Ectodermal cell (in vitro differentiated cells): ENCODE results near the gene NRCAM.
"Not testable (repeated sequence)": the region's sequence is repeated elsewhere in the genome, so short reads cannot be mapped to it uniquely, and the experiment has no call there.

Experiments used
- H3K27ac ChIP-seq: 2 replicates; pipeline ENCODE4 v1.7.0; 2013; ENCODE audit warnings: mild to moderate bottlenecking, low read depth, low read length; ENCODE audit not compliant: insufficient read depth, poor library complexity, severe bottlenecking
- H3K27me3 ChIP-seq: 2 replicates; pipeline ENCODE4 v1.7.0; 2013; ENCODE audit warnings: mild to moderate bottlenecking, low read length; ENCODE audit not compliant: insufficient read depth, control insufficient read depth, poor library complexity, severe bottlenecking
- H3K36me3 ChIP-seq: one replicate; pipeline ENCODE4 v1.7.0; 2013; ENCODE audit warnings: low read length; ENCODE audit not compliant: control insufficient read depth, insufficient read depth
- H3K4me1 ChIP-seq: one replicate; pipeline ENCODE4 v1.7.0; 2013; ENCODE audit warnings: low read length; ENCODE audit not compliant: control insufficient read depth, insufficient read depth
- H3K4me3 ChIP-seq: 2 replicates; pipeline ENCODE4 v1.7.0; 2013; ENCODE audit warnings: low read depth, low read length, control low read depth; ENCODE audit not compliant: insufficient read depth
- H3K9me3 ChIP-seq: 2 replicates; pipeline ENCODE4 v1.7.0; 2013; ENCODE audit warnings: mild to moderate bottlenecking, low read length, moderate library complexity; ENCODE audit not compliant: control insufficient read depth
- WGBS, 2 experiments: methylation state at CpG; one replicate each; pipeline ENCODE4 v1.1.7; 2013; ENCODE audit warnings: missing lambda C conversion rate in 2 of 2; 5-methylcytosine and 5-hydroxymethylcytosine counted together

NRCAM gene

DNA sequence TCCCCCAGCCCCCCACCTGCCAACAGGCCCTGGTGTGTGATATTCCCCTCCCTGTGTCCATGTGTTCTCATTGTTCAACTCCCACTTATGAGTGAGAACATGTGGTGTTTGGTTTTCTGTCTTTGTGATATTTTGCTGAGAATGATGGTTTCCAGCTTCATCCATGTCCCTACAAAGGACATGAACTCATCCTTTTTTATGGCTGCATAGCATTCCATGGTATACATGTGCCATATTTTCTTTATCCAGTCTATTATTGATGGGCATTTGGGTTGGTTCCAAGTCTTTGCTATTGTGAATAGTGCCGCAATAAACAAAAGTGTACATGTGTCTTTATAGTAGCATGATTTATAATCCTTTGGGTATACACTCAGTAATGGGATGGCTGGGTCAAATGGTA lies 183.3 kb downstream of the NRCAM start:
- WGBS, 2 experiments = 90 to 91% methylated on average over 1 of the region's 1 CpG
- H3K4me3 ChIP-seq, H3K4me1 ChIP-seq, H3K27me3 ChIP-seq, H3K27ac ChIP-seq, H3K36me3 ChIP-seq, H3K9me3 ChIP-seq: not testable (repeated sequence)

DNA sequence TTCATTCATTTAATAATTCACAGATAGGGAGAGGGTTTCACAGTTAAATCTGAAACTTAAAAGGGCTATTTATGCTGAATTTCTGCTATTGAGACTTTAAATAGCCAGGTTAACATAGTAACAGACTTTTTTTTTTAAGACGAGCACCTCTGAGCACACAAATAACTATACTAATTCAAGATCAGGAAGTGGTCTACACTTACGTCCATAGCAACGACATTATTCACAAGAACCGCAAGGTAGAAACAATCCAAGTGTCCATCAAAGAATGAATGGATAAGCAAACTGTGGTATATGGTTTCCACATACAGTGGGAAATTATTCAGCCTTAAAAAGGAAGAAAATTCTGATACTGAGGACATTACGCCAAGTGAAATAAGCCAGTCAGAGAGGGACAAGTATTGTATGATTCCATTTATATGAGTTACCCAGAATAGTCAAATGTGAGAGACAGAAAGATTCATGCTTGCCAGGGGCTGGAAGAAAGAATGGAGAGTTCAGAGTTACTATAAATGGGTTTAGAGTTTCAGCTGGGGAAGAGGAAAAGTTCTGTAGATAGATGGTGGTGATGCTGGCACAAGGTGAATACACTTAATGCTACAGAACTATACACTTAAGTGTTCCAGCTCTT lies 185.7 kb downstream of the NRCAM start:
- Histone ChIP-seq H3K4me3 (no peak overlapping the region), H3K9me3 (no peaks in the 10 kb centered on the region), H3K36me3 (no peaks in the 10 kb centered on the region), H3K27me3 (no peaks in the 10 kb centered on the region), H3K4me1 (no peaks in the 10 kb centered on the region), H3K27ac (no peak overlapping the region)
- WGBS, 2 experiments = 96 to 97% methylated on average over 5 of the region's 5 CpGs

DNA sequence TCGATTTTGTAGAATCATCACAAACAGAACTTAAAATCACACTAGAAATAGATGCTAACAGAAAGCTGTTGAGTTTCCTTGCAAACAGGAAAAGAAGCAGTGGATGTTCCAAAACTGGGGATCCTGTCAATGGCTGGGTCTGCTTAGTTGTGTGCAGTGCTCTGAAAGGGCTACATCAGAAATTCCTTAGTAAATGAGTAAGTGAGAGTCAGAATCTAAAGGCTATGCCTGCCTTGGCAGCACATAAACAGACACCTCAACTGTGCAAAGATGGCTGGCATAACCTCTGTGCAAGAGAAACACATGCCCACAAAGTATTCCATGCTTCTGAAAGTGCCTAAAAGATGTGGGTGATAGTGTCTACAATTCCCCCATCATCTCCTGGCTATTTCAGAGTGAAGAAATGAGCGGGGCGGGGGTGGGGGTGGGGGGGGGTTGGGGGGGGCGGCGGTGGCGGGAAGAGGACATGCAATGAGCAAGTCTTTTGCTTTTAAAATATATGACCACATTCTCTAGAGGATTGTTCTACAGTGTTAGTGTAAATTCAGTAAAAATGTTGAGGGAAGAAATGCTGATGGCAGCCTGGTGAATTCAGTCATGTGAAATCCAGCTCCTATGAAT lies 187.9 kb downstream of the NRCAM start:
- Histone ChIP-seq H3K27ac (no peak overlapping the region), H3K9me3 (no peaks in the 10 kb centered on the region), H3K4me3 (no peak overlapping the region), H3K36me3 (no peaks in the 10 kb centered on the region), H3K4me1 (no peaks in the 10 kb centered on the region), H3K27me3 (no peaks in the 10 kb centered on the region)
- 86 to 100% methylated on average over 1 of the region's 6 CpGs for WGBS, 2 experiments

DNA sequence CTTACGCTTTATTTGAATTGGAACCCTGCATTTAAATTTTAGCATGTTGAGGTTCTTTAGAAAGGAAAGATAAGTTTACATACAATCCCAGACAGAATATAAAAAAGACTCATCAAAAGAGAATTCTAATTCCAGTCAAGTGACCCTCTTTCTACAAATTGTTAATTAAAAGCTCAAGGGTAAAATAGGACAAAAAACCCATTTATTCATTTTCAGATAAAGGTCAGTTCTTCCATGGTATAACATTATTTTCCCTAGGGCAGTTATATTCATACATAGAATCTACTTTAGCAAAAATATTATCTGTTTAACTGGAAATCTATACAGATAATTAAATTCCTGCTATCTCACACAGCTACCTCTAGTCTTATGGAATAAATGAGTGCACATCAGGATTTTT lies 188.6 kb downstream of the NRCAM start:
- no peaks in the 10 kb centered on the region for H3K36me3 ChIP-seq
- H3K27me3 ChIP-seq = no peaks in the 10 kb centered on the region
- H3K9me3 ChIP-seq = no peaks in the 10 kb centered on the region
- WGBS, 2 experiments = no CpG with 5 or more reads among the region's 1 CpG
- H3K4me3 ChIP-seq = no peak overlapping the region
- no peak overlapping the region for H3K27ac ChIP-seq
- H3K4me1 ChIP-seq = no peaks in the 10 kb centered on the region

DNA sequence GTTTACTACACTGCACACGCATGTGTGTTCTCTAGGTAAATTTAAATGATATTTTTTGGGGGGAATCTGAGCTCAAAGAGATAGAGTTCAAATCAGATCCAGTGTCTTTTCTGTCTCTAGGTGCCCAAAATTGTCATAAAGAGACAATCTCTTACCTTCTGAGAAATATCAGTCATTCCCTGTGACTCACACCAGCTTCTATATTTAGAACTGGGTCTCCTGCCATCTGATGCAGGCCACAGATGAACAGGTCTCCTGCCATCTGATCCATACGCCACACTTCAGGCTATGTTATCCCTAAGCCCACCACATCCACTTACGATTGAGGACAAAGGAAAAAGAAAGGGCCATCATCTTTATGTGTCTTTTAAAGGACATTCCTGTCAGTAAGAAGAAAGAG lies 189.7 kb downstream of the NRCAM start:
- H3K27me3 ChIP-seq = no peaks in the 10 kb centered on the region
- no peaks in the 10 kb centered on the region for H3K36me3 ChIP-seq
- H3K4me1 ChIP-seq = no peaks in the 10 kb centered on the region
- no peaks in the 10 kb centered on the region for H3K9me3 ChIP-seq
- H3K27ac ChIP-seq = no peak overlapping the region
- 85 to 86% methylated on average over 3 of the region's 3 CpGs for WGBS, 2 experiments
- H3K4me3 ChIP-seq = no peak overlapping the region

DNA sequence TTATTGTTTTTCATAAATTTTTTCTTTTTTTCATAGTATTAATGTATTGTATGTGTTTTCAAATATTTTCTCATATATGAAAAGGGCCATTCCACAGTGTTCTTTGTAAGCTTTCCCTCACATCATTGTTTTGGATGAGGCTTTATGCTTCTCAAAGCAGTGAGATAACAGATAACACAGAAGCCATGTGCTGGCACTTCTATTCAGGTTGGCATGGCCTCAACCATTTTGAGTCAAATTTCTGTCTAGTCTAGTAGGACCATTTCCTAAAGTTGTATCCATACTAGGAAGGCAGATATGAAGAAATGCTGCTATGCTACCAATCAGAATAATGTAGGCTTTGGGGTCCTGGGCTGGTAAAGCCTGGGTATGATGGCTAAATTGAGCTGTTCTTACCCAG lies 190.2 kb downstream of the NRCAM start:
- no peak overlapping the region for H3K27ac ChIP-seq
- no peaks in the 10 kb centered on the region for H3K36me3 ChIP-seq
- no peaks in the 10 kb centered on the region for H3K27me3 ChIP-seq
- no peaks in the 10 kb centered on the region for H3K4me1 ChIP-seq
- H3K9me3 ChIP-seq = no peaks in the 10 kb centered on the region
- H3K4me3 ChIP-seq = no peak overlapping the region

DNA sequence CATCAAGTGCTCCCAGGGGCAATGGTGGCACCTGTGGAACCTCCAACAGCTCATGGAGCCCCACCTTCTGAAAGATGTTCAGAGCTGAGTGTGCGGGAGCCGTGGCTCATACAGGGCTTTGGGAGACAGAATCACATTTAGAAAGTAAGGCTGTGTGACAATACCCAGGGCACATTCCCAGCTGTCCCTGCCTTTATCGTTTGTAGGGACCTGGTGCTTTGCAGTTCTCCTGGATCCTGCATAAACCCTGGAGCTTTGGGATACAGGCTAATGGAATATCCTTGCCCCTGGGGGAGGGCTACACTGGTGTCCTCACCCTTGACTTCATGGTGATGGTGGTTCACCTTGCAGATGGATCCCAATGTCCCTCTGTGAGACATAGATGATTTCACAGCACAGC lies 191.2 kb downstream of the NRCAM start:
- 93 to 98% methylated on average over 3 of the region's 3 CpGs for WGBS, 2 experiments
- H3K4me3 ChIP-seq = no peak overlapping the region
- no peaks in the 10 kb centered on the region for H3K4me1 ChIP-seq
- H3K27ac ChIP-seq = no peak overlapping the region
- no peaks in the 10 kb centered on the region for H3K9me3 ChIP-seq
- no peaks in the 10 kb centered on the region for H3K27me3 ChIP-seq
- no peaks in the 10 kb centered on the region for H3K36me3 ChIP-seq

DNA sequence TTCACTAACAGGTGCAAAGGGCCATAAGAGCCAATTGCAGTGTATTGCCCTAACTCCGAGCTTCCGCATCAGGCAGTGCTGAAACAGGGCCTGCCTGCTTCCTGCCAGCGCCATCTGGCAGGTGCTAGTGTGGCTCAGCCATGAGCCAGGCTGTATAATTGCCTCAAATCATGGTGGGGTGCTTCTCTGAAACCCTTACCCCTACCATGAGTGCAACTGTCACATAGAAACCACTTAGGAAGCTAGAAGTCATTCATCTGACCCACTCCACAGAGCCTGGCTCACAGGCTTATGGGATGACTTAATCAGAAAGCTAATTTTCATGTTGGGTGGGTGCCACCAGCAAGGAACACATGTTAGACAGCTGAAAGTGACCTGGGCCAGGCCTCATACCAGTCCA lies 192.8 kb downstream of the NRCAM start:
- H3K27me3 ChIP-seq = no peaks in the 10 kb centered on the region
- no peak overlapping the region for H3K27ac ChIP-seq
- H3K36me3 ChIP-seq = no peaks in the 10 kb centered on the region
- no peak overlapping the region for H3K4me3 ChIP-seq
- H3K4me1 ChIP-seq = no peaks in the 10 kb centered on the region
- no peaks in the 10 kb centered on the region for H3K9me3 ChIP-seq
- 89 to 94% methylated on average over 3 of the region's 3 CpGs for WGBS, 2 experiments

DNA sequence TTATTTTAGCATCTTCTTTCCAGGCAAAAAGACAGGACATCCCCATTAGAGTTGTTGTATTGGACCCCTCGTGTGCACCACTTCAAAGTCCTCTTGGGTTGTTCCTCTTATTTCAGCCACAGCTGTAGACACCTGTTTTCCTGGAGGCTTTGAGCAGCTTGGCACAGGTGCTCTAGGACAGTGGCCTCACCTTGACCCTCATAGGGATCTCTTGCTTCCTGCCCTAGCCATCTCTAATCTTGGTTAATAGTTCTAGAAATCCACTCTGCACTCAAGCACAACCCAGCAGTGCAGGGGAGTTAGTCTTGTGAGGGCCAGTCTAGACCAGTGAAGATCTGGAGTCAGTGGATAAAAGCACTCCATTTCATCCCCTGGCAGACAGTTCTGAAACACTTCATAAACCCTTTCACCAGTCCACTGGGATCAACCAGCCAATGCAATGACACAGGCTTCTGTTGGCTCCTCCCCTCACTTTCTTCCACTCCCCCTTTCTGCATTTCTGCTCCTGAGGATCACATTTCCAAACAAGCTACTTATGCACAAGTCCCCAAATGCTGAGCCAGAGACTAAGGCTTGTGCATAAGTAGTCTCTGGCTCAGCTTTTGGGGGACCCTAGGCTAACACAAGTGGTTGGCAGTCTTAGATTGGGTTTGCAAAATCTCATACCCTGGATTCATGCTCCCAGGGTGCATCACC lies 194.5 kb downstream of the NRCAM start:
- no peaks in the 10 kb centered on the region for H3K4me1 ChIP-seq

DNA sequence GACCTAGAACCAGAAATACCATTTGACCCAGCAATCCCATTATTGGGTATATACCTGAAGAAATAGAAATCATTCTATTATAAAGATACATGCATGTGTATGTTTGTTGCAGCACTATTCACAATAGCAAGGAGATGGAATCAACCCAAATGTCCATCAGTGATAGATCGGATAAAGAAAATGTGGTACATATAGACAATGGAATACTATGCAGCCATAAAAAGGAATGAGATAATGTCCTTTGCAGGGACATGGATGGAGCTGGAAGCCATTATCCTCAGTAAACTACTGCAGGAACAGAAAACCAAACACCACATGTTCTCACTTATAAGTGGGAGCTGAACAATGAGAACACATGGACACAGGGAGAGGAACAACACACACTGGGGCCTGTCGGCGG lies 196.8 kb downstream of the NRCAM start:
- not testable (repeated sequence) for H3K27me3 ChIP-seq, H3K4me1 ChIP-seq, H3K27ac ChIP-seq, H3K36me3 ChIP-seq, H3K4me3 ChIP-seq, H3K9me3 ChIP-seq
- WGBS, 2 experiments = 92 to 95% methylated on average over 3 of the region's 3 CpGs

More for the DNA sequence above, 194.5 kb downstream of the NRCAM start:
- 97% methylated on average over 1 of the region's 1 CpG for WGBS, 2 experiments
- Histone ChIP-seq H3K4me3 (no peak overlapping the region), H3K9me3 (no peaks in the 10 kb centered on the region), H3K27me3 (no peaks in the 10 kb centered on the region), H3K36me3 (no peaks in the 10 kb centered on the region), H3K27ac (no peak overlapping the region)
